SK-N-SH (cell line): ENCODE measurements around the gene ZSCAN9. TPM values are rescaled to one million over a fixed set of nuclear protein-coding genes. Genes with fewer than 3 reads are reported as not detected.

Source experiments
- CTCF ChIA-PET: fragments of 300-600, 350-600 bp; formaldehyde crosslinking; extraction: SDS; loops from one replicate; lab custom pipeline; 2021; lab: Yijun Ruan, JAX
- POLR2A ChIA-PET: fragments of 350-600 bp; sonication (Branson Sonifier 250); formaldehyde crosslinking; extraction: SDS; loops from one replicate; lab custom pipeline; 2020; ENCODE audit warnings: antibody characterized with exemption, inconsistent platforms; lab: Yijun Ruan, JAX
- DNase-seq: peaks from one replicate; pipeline ENCODE4 v3.0.0; 2012
- H2AFZ ChIP-seq: fragments of 200-600 bp; sonication (generic); 2 replicates; pipeline ENCODE4 v1.8.1; 2016; ENCODE audit warnings: antibody characterized with exemption, mild to moderate bottlenecking, low read depth
- H3F3A ChIP-seq: fragments of 200-600 bp; sonication (generic); replicated peaks from 2 replicates; pipeline ENCODE3; 2016; ENCODE audit warnings: antibody characterized with exemption, mild to moderate bottlenecking; ENCODE audit not compliant: insufficient read depth
- H3K27ac ChIP-seq, 2 experiments: fragments of 200-500 bp in 1 of 2; fragments of 200-600 bp in 1 of 2; sonication (Bioruptor generic) in 1 of 2; sonication (generic), shearing (Covaris generic) in 1 of 2; 2 replicates each; pipeline versions ENCODE4 v1.5.1 to v1.6.1; 2014 to 2016; ENCODE audit warnings: low read depth in 2 of 2, inconsistent platforms in 1 of 2, low read length in 1 of 2, mild to moderate bottlenecking in 1 of 2, mixed read lengths in 1 of 2
- H3K27me3 ChIP-seq: fragments of 200-600 bp; sonication (generic), shearing (Covaris generic); 2 replicates; pipeline ENCODE4 v1.6.1; 2016; ENCODE audit warnings: mixed run types; ENCODE audit not compliant: insufficient read depth
- H3K36me3 ChIP-seq, 2 experiments: fragments of 200-500 bp in 1 of 2; fragments of 200-600 bp in 1 of 2; sonication (Bioruptor generic) in 1 of 2; sonication (generic) in 1 of 2; replicated peaks in 1 of 2; 2 replicates each; pipeline versions ENCODE3 to v1.5.1; 2014 to 2016; ENCODE audit warnings: low read length in 1 of 2, mild to moderate bottlenecking in 1 of 2; ENCODE audit not compliant: insufficient read depth in 2 of 2, control insufficient read depth in 1 of 2
- H3K4me1 ChIP-seq, 2 experiments: fragments of 200-500 bp in 1 of 2; fragments of 200-600 bp in 1 of 2; sonication (Bioruptor generic) in 1 of 2; sonication (generic), shearing (Covaris generic) in 1 of 2; 2 replicates each; pipeline versions ENCODE4 v1.5.1 to v1.6.1; 2014 to 2016; ENCODE audit warnings: low read depth in 1 of 2, low read length in 1 of 2, mixed run types in 1 of 2; ENCODE audit not compliant: insufficient read depth in 2 of 2, control insufficient read depth in 1 of 2
- H3K4me2 ChIP-seq: fragments of 200-600 bp; sonication (generic), shearing (Covaris generic); 2 replicates; pipeline ENCODE4 v1.6.1; 2017; ENCODE audit warnings: mixed run types
- H3K4me3 ChIP-seq, 2 experiments: fragments of 200-500 bp in 1 of 2; fragments of 200-600 bp in 1 of 2; sonication (Bioruptor generic) in 1 of 2; sonication (generic), shearing (Covaris generic) in 1 of 2; 2 replicates each; pipeline versions ENCODE4 v1.5.1 to v1.8.1; 2014 to 2016; ENCODE audit warnings: low read depth in 2 of 2, inconsistent platforms in 1 of 2, low read length in 1 of 2, mild to moderate bottlenecking in 1 of 2, mixed read lengths in 1 of 2, moderate library complexity in 1 of 2
- H3K79me2 ChIP-seq: fragments of 200-600 bp; sonication (generic); 2 replicates; pipeline ENCODE4 v1.8.1; 2017; ENCODE audit warnings: mild to moderate bottlenecking; ENCODE audit not compliant: insufficient read depth
- H3K9ac ChIP-seq: fragments of 200-600 bp; sonication (generic); 2 replicates; pipeline ENCODE4 v1.6.1; 2017; ENCODE audit warnings: mixed run types
- H3K9me2 ChIP-seq: fragments of 200-600 bp; sonication (generic); 2 replicates; pipeline ENCODE4 v1.6.1; 2017; ENCODE audit warnings: mixed run types
- H3K9me3 ChIP-seq: fragments of 200-600 bp; sonication (generic); 2 replicates; pipeline ENCODE4 v1.6.1; 2017; ENCODE audit warnings: mixed run types, mild to moderate bottlenecking, moderate library complexity
- H4K20me1 ChIP-seq: fragments of 200-600 bp; sonication (generic); 2 replicates; pipeline ENCODE4 v1.6.1; 2017; ENCODE audit warnings: mild to moderate bottlenecking, mixed run types; ENCODE audit not compliant: insufficient read depth
- CHD2 ChIP-seq: fragments of 150-350 bp; IDR thresholded peaks from 2 replicates; pipeline ENCODE4 v1.6.1; 2018; ENCODE audit warnings: low read length; ENCODE audit not compliant: partially characterized antibody
- ELF1 ChIP-seq: IDR thresholded peaks from 2 replicates; pipeline ENCODE4 v1.4.0; 2012
- EP300 ChIP-seq, 2 experiments: IDR thresholded peaks; 2 replicates each; pipeline versions ENCODE4 v1.4.0 to v1.6.1; 2012; ENCODE audit warnings: borderline replicate concordance in 1 of 2, low read depth in 1 of 2, low read length in 1 of 2
- FOSL2 ChIP-seq: IDR thresholded peaks from 2 replicates; pipeline ENCODE4 v1.4.0; 2012; ENCODE audit warnings: low read depth, mild to moderate bottlenecking, moderate library complexity, borderline replicate concordance
- GATA2 ChIP-seq: sonication (generic); formaldehyde crosslinking; IDR thresholded peaks from 2 replicates; pipeline ENCODE4 v1.5.0; 2020; ENCODE audit warnings: mild to moderate bottlenecking, missing genetic modification reagents
- JUND ChIP-seq: IDR thresholded peaks from 2 replicates; pipeline ENCODE4 v1.4.0; 2012
- MAX ChIP-seq: IDR thresholded peaks from 2 replicates; pipeline ENCODE4 v1.4.0; 2012; ENCODE audit warnings: low read depth
- MXI1 ChIP-seq: IDR thresholded peaks from 2 replicates; pipeline ENCODE4 v1.6.1; 2012; ENCODE audit warnings: mild to moderate bottlenecking, low read depth, low read length, improper control_type of control experiment
- NFIC ChIP-seq: IDR thresholded peaks from 2 replicates; pipeline ENCODE4 v1.4.0; 2012; ENCODE audit warnings: borderline replicate concordance
- NRF1 ChIP-seq: IDR thresholded peaks from 2 replicates; pipeline ENCODE4 v1.6.1; 2012; ENCODE audit warnings: low read depth, mild to moderate bottlenecking, low read length
- PBX3 ChIP-seq: IDR thresholded peaks from 2 replicates; pipeline ENCODE4; 2012
- POLR2AphosphoS5 ChIP-seq: IDR thresholded peaks from 2 replicates; pipeline ENCODE4 v1.6.1; 2012; ENCODE audit warnings: low read depth, low read length
- RAD21 ChIP-seq: IDR thresholded peaks from 2 replicates; pipeline ENCODE4 v1.6.1; 2012; ENCODE audit warnings: mild to moderate bottlenecking, low read length
- SMC3 ChIP-seq: IDR thresholded peaks from 2 replicates; pipeline ENCODE4 v1.6.1; 2012; ENCODE audit warnings: low read depth, low read length, improper control_type of control experiment
- TAF1 ChIP-seq: IDR thresholded peaks from 2 replicates; pipeline ENCODE4 v1.6.1; 2012; ENCODE audit warnings: low read depth, mild to moderate bottlenecking, low read length, moderate library complexity, borderline replicate concordance
- TCF12 ChIP-seq: IDR thresholded peaks from 2 replicates; pipeline ENCODE4 v1.4.0; 2012
- USF1 ChIP-seq: IDR thresholded peaks from 2 replicates; pipeline ENCODE4 v1.4.0; 2012; ENCODE audit warnings: low read depth, borderline replicate concordance
- polyA plus RNA-seq, 3 experiments: library from polyadenylated mRNA; depleted of rRNA; stranded (reverse); fragments of >200 nt; gene quantifications; 2 replicates each; pipeline ENCODE4 v1.2.3, GENCODE V29; 2012
- TF ChIP-seq, protein P1 (sequence below): IDR thresholded peaks from 2 replicates; pipeline ENCODE4 v1.6.1; 2012; ENCODE audit warnings: mild to moderate bottlenecking, low read depth, low read length, moderate library complexity
- TF ChIP-seq, protein P2 (sequence below): fragments of 150-350 bp; IDR thresholded peaks from 2 replicates; pipeline ENCODE4 v1.6.1; 2017; ENCODE audit warnings: antibody characterized with exemption, low read length, low read depth, borderline replicate concordance

The ZSCAN9 gene
- polyA plus RNA-seq, 1 of the 3 experiments (the other 2 are of a cell fraction), result 13.7 TPM

DNA sequence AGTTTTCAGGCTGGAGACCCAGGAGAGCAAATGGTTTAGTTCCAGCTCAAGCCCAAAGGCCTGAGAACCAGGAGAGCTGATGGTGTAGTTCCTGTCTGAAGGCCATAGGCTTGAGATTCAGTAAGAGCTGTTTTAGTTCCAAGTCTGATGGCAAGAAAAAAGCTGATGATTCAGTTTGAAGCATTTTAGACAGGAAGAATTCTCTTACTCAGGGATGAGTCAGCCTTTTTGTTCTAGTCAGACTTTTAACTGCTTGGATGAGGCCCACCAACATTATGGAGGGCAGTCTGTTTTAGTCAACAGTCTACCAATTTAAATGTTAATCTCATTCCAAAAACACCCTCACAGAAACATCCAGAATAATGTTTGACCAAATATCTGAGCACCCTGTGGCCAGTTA lies 44.4 kb downstream of the ZSCAN9 start:
- Histone ChIP-seq H4K20me1 (no peaks in the 10 kb centered on the region), H3K4me3 (no peak overlapping the region), H3K4me2 (no peak overlapping the region), H2AFZ (no peak overlapping the region), H3K9me2 (no peaks in the 10 kb centered on the region), H3K9ac (no peak overlapping the region), H3K79me2 (peaks cover 43% of the 10 kb centered on the region), H3K27ac (peak overlapping the region in 1 of 2 experiments; percentile 76; a peak in 2 of 4 replicates), H3K9me3 (no peaks in the 10 kb centered on the region), H3K36me3 (peaks cover 17 to 25% of the 10 kb centered on the region in 2 experiments), H3K27me3 (no peaks in the 10 kb centered on the region), H3K4me1 (peaks cover 0 to 10% of the 10 kb centered on the region in 2 experiments; a peak in 3 of 4 replicates), H3F3A (peaks cover 19% of the 10 kb centered on the region)
- no peak for TF ChIP-seq MXI1
- peak; percentile 47 for TF ChIP-seq PBX3
- TF ChIP-seq JUND, result peak; percentile 77
- TF ChIP-seq TCF12, result peak; percentile 28; the same call in 1 of the 2 replicates
- peak; percentile 92 for TF ChIP-seq FOSL2
- no peak for TF ChIP-seq EP300 (IDR thresholded peaks at IDR 0.05; ENCODE audit: borderline replicate concordance in 1 of 2, low read depth in 1 of 2, low read length in 1 of 2)
- peak; percentile 42; the same call in 1 of the 2 replicates for TF ChIP-seq NFIC
- ChIA-PET POLR2A (interaction anchor here (0.7 kb wide), 1 partner anchor 12 kb away, joined by 3 read pairs; the partner anchor contains the start of gene PGBD1), CTCF (interaction anchor here (3.8 kb wide), 1 partner anchor 85 kb away, joined by 29 read pairs; no protein-coding TSS in a partner anchor)
- no peak for DNase-seq

- no peak for DNase-seq
- Histone ChIP-seq H3K9me2 (no peaks in the 10 kb centered on the region), H3K4me1 (no peaks in the 10 kb centered on the region), H3K9me3 (no peaks in the 10 kb centered on the region), H3K79me2 (peaks cover 15% of the 10 kb centered on the region; the same call in 1 of the 2 replicates), H3K27ac (no peak overlapping the region), H3K36me3 (peaks cover 45 to 50% of the 10 kb centered on the region in 2 experiments), H3F3A (peaks cover 3% of the 10 kb centered on the region), H3K9ac (no peak overlapping the region), H4K20me1 (no peaks in the 10 kb centered on the region), H2AFZ (no peak overlapping the region), H3K4me2 (no peak overlapping the region), H3K27me3 (no peaks in the 10 kb centered on the region), H3K4me3 (no peak overlapping the region)
- ChIA-PET POLR2A (no interaction called here), CTCF (interaction anchor here (1.2 kb wide), 1 partner anchor 81 kb away, joined by 3 read pairs; no protein-coding TSS in a partner anchor)
- TF ChIP-seq MAX (no peak), FOSL2 (no peak), ELF1 (no peak), TCF12 (no peak), JUND (no peak), GATA2 (CRISPR knock-in tag) (no peak), CHD2 (no peak), USF1 (no peak), POLR2AphosphoS5 (no peak), RAD21 (no peak), TAF1 (no peak), SMC3 (no peak), NRF1 (no peak)
- TF ChIP-seq, protein P1, sequence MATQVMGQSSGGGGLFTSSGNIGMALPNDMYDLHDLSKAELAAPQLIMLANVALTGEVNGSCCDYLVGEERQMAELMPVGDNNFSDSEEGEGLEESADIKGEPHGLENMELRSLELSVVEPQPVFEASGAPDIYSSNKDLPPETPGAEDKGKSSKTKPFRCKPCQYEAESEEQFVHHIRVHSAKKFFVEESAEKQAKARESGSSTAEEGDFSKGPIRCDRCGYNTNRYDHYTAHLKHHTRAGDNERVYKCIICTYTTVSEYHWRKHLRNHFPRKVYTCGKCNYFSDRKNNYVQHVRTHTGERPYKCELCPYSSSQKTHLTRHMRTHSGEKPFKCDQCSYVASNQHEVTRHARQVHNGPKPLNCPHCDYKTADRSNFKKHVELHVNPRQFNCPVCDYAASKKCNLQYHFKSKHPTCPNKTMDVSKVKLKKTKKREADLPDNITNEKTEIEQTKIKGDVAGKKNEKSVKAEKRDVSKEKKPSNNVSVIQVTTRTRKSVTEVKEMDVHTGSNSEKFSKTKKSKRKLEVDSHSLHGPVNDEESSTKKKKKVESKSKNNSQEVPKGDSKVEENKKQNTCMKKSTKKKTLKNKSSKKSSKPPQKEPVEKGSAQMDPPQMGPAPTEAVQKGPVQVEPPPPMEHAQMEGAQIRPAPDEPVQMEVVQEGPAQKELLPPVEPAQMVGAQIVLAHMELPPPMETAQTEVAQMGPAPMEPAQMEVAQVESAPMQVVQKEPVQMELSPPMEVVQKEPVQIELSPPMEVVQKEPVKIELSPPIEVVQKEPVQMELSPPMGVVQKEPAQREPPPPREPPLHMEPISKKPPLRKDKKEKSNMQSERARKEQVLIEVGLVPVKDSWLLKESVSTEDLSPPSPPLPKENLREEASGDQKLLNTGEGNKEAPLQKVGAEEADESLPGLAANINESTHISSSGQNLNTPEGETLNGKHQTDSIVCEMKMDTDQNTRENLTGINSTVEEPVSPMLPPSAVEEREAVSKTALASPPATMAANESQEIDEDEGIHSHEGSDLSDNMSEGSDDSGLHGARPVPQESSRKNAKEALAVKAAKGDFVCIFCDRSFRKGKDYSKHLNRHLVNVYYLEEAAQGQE, result no peak
- TF ChIP-seq, protein P2, sequence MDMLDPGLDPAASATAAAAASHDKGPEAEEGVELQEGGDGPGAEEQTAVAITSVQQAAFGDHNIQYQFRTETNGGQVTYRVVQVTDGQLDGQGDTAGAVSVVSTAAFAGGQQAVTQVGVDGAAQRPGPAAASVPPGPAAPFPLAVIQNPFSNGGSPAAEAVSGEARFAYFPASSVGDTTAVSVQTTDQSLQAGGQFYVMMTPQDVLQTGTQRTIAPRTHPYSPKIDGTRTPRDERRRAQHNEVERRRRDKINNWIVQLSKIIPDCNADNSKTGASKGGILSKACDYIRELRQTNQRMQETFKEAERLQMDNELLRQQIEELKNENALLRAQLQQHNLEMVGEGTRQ, result no peak
Observed at GRCh38 chr6:28274888-28275287, 49.8 kb downstream of the ZSCAN9 start.
